ENCODE data around the gene GNAQ. TPM values are rescaled to one million over a fixed set of nuclear protein-coding genes. Genes with fewer than 3 reads are reported as not detected.
"Not testable (repeated sequence)": the region's sequence is repeated elsewhere in the genome, so short reads cannot be mapped to it uniquely, and the experiment has no call there.

GNAQ gene
- total and polyA plus RNA-seq, 4 experiments from 2014 or later = 6.9 to 57.2 (median 34.5) TPM

DNA sequence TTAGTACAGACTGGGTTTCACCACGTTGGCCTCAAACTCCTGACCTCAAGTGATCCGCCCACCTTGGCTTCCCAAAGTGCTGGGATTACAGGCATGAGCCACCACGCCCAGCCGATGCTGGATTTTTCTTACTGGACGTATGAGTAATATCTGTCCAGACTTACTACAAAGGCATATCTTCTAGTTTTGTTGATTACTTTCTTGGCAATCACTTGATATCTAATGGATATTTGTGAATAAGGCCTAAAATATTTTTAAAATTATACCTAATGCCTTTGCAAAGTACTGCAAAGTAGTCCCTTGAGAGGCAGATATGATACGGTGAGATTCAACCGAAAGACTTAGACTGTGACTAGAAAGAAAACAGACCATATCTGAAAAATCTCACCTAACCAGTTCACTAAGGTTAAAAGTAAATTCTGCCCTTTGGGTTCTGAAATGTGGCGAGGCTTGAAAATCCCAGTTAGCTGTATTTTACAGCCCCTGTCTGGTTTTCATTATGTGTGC, 152.1 kb downstream of the GNAQ start:
- Histone ChIP-seq H3K4me1 (ENCODE audit: insufficient read depth, low read length) (no peaks in the 10 kb centered on the region), H3K27ac (ENCODE audit: low read depth, low read length) (no peak overlapping the region), H3K36me3 (ENCODE audit: insufficient read depth, low read length) (no peaks in the 10 kb centered on the region), H3K27me3 (ENCODE audit: insufficient read depth, low read length) (no peaks in the 10 kb centered on the region), H3K4me3 (ENCODE audit: low read length in 2 of 2) (no peak overlapping the region), H3K9me3 (ENCODE audit: control insufficient read depth in 1 of 2, low read length in 2 of 2) (no peaks in the 10 kb centered on the region)
- intact Hi-C loops (cut with micrococcal nuclease) = no loop called here
- no peaks in the 10 kb centered on the region for H3K27me3 Mint-ChIP-seq
- no peak for DNase-seq
- POLR2A ChIA-PET (ENCODE audit: partially characterized antibody) = no interaction called here
- H3K4me3 Mint-ChIP-seq = no peak overlapping the region
- H3K27ac Mint-ChIP-seq = no peak overlapping the region
- H3K4me1 Mint-ChIP-seq = peaks cover 11 to 21% (median 18%) of the 10 kb centered on the region in 4 donors
- CTCF ChIA-PET (ENCODE audit: partially characterized antibody) = interaction anchor here (1.1 kb wide), 1 partner anchor 156 kb away, joined by 3 read pairs; no protein-coding TSS in a partner anchor
- peaks cover 3 to 18% of the 10 kb centered on the region in 2 donors for H3K36me3 Mint-ChIP-seq
- H3K9me3 Mint-ChIP-seq = no peaks in the 10 kb centered on the region

DNA sequence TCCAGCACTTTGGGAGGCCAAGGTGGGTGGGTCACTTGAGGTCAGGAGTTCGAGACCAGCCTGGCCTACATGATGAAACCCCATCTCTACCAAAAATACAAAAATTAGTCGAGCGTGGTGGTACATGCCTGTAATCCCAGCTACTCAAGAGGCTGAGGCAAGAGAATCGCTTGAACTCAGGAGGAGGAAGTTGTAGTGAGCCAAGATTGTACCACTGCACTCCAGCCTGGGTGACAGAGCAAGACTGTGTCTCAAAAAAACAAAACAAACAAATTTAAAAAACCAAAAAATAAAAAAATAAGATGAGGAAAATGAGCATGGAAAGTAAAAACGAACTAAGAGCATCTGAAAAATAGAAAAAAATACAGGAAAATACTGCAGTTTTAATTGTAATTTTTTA, 152.8 kb downstream of the GNAQ start:
- H3K9me3 Mint-ChIP-seq; POLR2A ChIA-PET (ENCODE audit: partially characterized antibody); H3K4me3 Mint-ChIP-seq; H3K4me3 ChIP-seq (ENCODE audit: low read length in 2 of 2); H3K27ac ChIP-seq (ENCODE audit: low read depth, low read length); H3K27me3 ChIP-seq (ENCODE audit: insufficient read depth, low read length); H3K36me3 ChIP-seq (ENCODE audit: insufficient read depth, low read length); H3K4me1 ChIP-seq (ENCODE audit: insufficient read depth, low read length); DNase-seq; H3K27me3 Mint-ChIP-seq; CTCF ChIA-PET (ENCODE audit: partially characterized antibody); H3K27ac Mint-ChIP-seq; H3K9me3 ChIP-seq (ENCODE audit: control insufficient read depth in 1 of 2, low read length in 2 of 2); intact Hi-C loops (cut with micrococcal nuclease): not testable (repeated sequence)
- H3K4me1 Mint-ChIP-seq = peaks cover 12 to 20% (median 16%) of the 10 kb centered on the region in 4 donors
- peaks cover 5 to 13% of the 10 kb centered on the region in 2 donors for H3K36me3 Mint-ChIP-seq

DNA sequence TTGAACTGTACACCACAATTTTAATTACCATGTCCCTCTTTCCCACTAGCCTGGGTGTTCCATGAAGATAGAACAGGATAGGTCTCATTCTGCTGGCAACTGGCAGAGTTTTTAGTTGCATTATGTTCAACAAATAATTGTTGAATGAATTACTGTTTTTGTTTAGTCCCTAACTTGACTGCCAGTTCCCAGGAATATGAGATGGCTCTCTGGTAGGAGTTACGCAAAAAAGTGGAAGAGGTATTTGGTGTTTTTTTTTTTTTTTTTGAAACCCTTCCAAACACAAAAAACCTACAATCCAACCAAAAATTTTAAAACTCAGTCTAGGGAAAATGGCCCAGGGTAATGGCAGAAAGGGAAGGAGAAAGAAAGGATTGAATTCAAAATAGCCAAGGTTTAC, 153.6 kb downstream of the GNAQ start:
- H3K27ac Mint-ChIP-seq = no peak overlapping the region
- POLR2A ChIA-PET (ENCODE audit: partially characterized antibody) = no interaction called here

DNA sequence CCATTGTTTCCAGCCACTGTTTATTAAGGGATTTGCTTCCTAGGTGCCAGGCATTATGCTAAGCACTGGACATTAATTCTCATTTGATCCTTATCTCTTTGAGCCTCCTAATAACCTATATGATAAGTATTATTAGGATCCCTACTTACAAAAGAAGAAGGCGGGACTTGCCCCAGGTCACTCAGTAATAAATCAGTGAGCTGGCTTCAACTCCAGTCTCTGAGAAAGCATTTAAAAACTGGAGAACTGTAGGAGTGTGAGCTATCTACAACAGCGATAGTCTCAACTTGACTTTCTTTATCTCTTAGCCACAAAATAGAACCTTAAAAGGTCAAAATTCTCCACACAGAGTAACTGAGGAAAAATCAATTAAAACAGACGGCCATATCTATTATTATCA, 155.0 kb downstream of the GNAQ start:
- Histone ChIP-seq H3K9me3 (ENCODE audit: control insufficient read depth in 1 of 2, low read length in 2 of 2) (no peaks in the 10 kb centered on the region), H3K36me3 (ENCODE audit: insufficient read depth, low read length) (no peaks in the 10 kb centered on the region), H3K27ac (ENCODE audit: low read depth, low read length) (no peak overlapping the region), H3K4me1 (ENCODE audit: insufficient read depth, low read length) (no peaks in the 10 kb centered on the region), H3K4me3 (ENCODE audit: low read length in 2 of 2) (no peak overlapping the region), H3K27me3 (ENCODE audit: insufficient read depth, low read length) (no peaks in the 10 kb centered on the region)
- Mint-ChIP-seq H3K36me3 (peaks cover 5 to 10% of the 10 kb centered on the region in 2 donors), H3K4me3 (no peak overlapping the region), H3K27ac (no peak overlapping the region), H3K27me3 (no peaks in the 10 kb centered on the region), H3K9me3 (no peaks in the 10 kb centered on the region), H3K4me1 (peaks cover 4 to 31% (median 14%) of the 10 kb centered on the region in 4 donors)
- CTCF ChIA-PET (ENCODE audit: partially characterized antibody) = no interaction called here
- POLR2A ChIA-PET (ENCODE audit: partially characterized antibody) = no interaction called here
- no peak for DNase-seq
- intact Hi-C loops (cut with micrococcal nuclease) = no loop called here

More for the DNA sequence above, 153.6 kb downstream of the GNAQ start:
- no peaks in the 10 kb centered on the region for H3K9me3 Mint-ChIP-seq
- H3K36me3 Mint-ChIP-seq = peaks cover 5 to 10% of the 10 kb centered on the region in 2 donors
- H3K27me3 Mint-ChIP-seq = no peaks in the 10 kb centered on the region
- Histone ChIP-seq H3K9me3 (ENCODE audit: control insufficient read depth in 1 of 2, low read length in 2 of 2) (no peaks in the 10 kb centered on the region), H3K27me3 (ENCODE audit: insufficient read depth, low read length) (no peaks in the 10 kb centered on the region), H3K27ac (ENCODE audit: low read depth, low read length) (no peak overlapping the region), H3K4me1 (ENCODE audit: insufficient read depth, low read length) (no peaks in the 10 kb centered on the region), H3K36me3 (ENCODE audit: insufficient read depth, low read length) (no peaks in the 10 kb centered on the region), H3K4me3 (ENCODE audit: low read length in 2 of 2) (no peak overlapping the region)
- CTCF ChIA-PET (ENCODE audit: partially characterized antibody) = no interaction called here
- H3K4me1 Mint-ChIP-seq = peaks cover 8 to 25% (median 14%) of the 10 kb centered on the region in 4 donors
- DNase-seq = no peak
- no peak overlapping the region for H3K4me3 Mint-ChIP-seq
- intact Hi-C loops (cut with micrococcal nuclease) = no loop called here

DNA sequence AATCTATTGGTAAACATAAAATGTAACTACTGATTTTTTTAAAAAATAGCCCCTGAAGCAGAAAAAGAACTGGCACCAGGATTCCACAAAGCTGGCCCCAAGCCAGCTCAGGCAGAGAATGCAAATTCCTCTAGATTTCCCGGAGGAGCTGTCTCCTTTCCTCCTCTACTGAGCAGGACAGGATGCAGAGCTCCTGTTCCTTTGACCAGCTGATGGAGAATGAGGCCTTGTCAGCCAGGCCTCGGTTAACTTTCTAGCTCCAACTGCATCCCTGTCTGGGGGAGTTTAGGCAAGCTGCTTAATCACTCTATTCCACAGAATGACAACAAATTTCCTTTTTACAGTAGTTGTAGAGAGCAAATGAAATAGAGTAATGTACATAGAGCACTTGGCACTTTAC, 155.5 kb downstream of the GNAQ start:
- ChIA-PET POLR2A (ENCODE audit: partially characterized antibody) (no interaction called here), CTCF (ENCODE audit: partially characterized antibody) (no interaction called here)
- Histone ChIP-seq H3K27ac (ENCODE audit: low read depth, low read length) (no peak overlapping the region), H3K27me3 (ENCODE audit: insufficient read depth, low read length) (no peaks in the 10 kb centered on the region), H3K4me1 (ENCODE audit: insufficient read depth, low read length) (no peaks in the 10 kb centered on the region), H3K9me3 (ENCODE audit: control insufficient read depth in 1 of 2, low read length in 2 of 2) (no peaks in the 10 kb centered on the region), H3K36me3 (ENCODE audit: insufficient read depth, low read length) (no peaks in the 10 kb centered on the region), H3K4me3 (ENCODE audit: low read length in 2 of 2) (no peak overlapping the region)
- H3K9me3 Mint-ChIP-seq = no peaks in the 10 kb centered on the region
- H3K4me1 Mint-ChIP-seq = peaks cover 4 to 30% (median 14%) of the 10 kb centered on the region in 4 donors
- no peaks in the 10 kb centered on the region for H3K27me3 Mint-ChIP-seq
- H3K36me3 Mint-ChIP-seq = peaks cover 4 to 10% of the 10 kb centered on the region in 2 donors
- DNase-seq = no peak
- H3K4me3 Mint-ChIP-seq = no peak overlapping the region
- intact Hi-C loops (cut with micrococcal nuclease) = no loop called here
- no peak overlapping the region for H3K27ac Mint-ChIP-seq

DNA sequence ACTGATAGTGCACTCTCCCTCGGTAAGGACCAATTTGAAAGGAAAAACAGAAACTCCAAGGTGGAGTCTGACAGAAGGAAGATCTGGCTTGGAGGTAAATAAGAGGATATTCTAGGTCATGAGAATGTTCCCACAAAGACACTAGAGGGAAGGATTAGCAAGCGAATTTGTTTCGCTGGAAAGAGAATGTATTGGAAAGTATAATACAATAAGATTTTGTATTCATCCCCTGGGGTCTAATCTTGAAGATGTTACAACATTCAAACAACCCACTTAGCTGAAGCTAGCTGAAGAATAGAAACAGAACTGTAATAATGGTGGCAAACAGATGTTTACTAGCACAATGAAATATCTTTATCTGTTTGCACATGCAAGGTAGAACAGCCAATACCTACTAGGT, 158.7 kb downstream of the GNAQ start:
- no peak overlapping the region for H3K27ac Mint-ChIP-seq
- Histone ChIP-seq H3K4me1 (ENCODE audit: insufficient read depth, low read length) (no peaks in the 10 kb centered on the region), H3K27me3 (ENCODE audit: insufficient read depth, low read length) (no peaks in the 10 kb centered on the region), H3K9me3 (ENCODE audit: control insufficient read depth in 1 of 2, low read length in 2 of 2) (no peaks in the 10 kb centered on the region), H3K36me3 (ENCODE audit: insufficient read depth, low read length) (no peaks in the 10 kb centered on the region), H3K27ac (ENCODE audit: low read depth, low read length) (no peak overlapping the region), H3K4me3 (ENCODE audit: low read length in 2 of 2) (no peak overlapping the region)
- no peaks in the 10 kb centered on the region for H3K27me3 Mint-ChIP-seq
- H3K9me3 Mint-ChIP-seq = no peaks in the 10 kb centered on the region
- no peak overlapping the region for H3K4me3 Mint-ChIP-seq
- intact Hi-C loops (cut with micrococcal nuclease) = no loop called here
- no peak for DNase-seq
- POLR2A ChIA-PET (ENCODE audit: partially characterized antibody) = no interaction called here
- peaks cover 6 to 12% of the 10 kb centered on the region in 2 donors for H3K36me3 Mint-ChIP-seq
- CTCF ChIA-PET (ENCODE audit: partially characterized antibody) = no interaction called here
- peaks cover 4 to 28% (median 14%) of the 10 kb centered on the region in 4 donors for H3K4me1 Mint-ChIP-seq

DNA sequence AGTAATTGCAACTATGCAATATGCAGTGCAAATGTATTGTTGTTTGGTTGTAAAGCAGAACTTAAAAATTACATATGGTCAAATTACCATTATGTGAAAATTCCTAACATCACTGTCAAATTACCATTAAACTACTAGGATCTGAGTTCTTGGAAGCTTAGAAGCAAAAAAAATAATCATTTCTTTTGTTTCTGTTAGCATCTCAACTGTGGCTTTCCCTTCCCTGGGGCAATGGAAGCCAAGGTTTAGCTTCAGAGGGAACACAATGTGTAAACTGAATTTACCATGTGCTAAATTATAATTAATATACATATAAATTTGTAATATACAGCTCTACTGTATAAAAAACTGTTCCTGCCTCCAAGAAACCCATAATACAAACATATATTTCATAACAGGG, 159.4 kb downstream of the GNAQ start:
- Mint-ChIP-seq H3K27ac (no peak overlapping the region), H3K4me1 (peaks cover 4 to 28% (median 12%) of the 10 kb centered on the region in 4 donors), H3K27me3 (no peaks in the 10 kb centered on the region), H3K9me3 (no peaks in the 10 kb centered on the region), H3K36me3 (peaks cover 6 to 9% of the 10 kb centered on the region in 2 donors), H3K4me3 (no peak overlapping the region)
- H3K27ac ChIP-seq (ENCODE audit: low read depth, low read length) = no peak overlapping the region
- CTCF ChIA-PET (ENCODE audit: partially characterized antibody) = interaction anchor here (0.8 kb wide), 1 partner anchor 415 kb away, joined by 3 read pairs; no protein-coding TSS in a partner anchor
- intact Hi-C loops (cut with micrococcal nuclease) = no loop called here
- H3K27me3 ChIP-seq (ENCODE audit: insufficient read depth, low read length) = no peaks in the 10 kb centered on the region
- no peak for DNase-seq
- H3K4me3 ChIP-seq (ENCODE audit: low read length in 2 of 2) = no peak overlapping the region
- POLR2A ChIA-PET (ENCODE audit: partially characterized antibody) = no interaction called here
- H3K4me1 ChIP-seq (ENCODE audit: insufficient read depth, low read length) = no peaks in the 10 kb centered on the region
- no peaks in the 10 kb centered on the region for H3K36me3 ChIP-seq (ENCODE audit: insufficient read depth, low read length)
- H3K9me3 ChIP-seq (ENCODE audit: control insufficient read depth in 1 of 2, low read length in 2 of 2) = no peaks in the 10 kb centered on the region

DNA sequence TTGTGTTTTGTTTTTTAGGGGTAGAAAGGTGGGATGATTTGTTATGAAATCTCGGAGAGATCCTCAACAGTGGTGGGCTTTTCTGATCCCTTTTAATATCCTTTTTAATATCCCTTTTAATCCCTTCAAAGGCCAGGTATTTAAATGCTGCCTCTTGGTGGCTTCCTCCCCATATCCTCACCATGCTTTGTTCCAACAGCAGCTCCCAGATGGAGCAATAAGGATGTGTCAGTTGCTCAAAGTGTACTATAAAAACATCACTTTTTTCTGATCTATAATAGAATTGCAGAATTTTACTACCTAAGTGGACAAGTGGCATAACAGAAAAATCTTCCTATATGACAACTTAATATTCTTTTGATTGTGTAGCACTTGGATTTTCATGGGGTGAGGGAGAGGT, 160.1 kb downstream of the GNAQ start:
- H3K4me3 Mint-ChIP-seq = no peak overlapping the region
- H3K4me1 ChIP-seq (ENCODE audit: insufficient read depth, low read length) = no peaks in the 10 kb centered on the region
- ChIA-PET CTCF (ENCODE audit: partially characterized antibody) (no interaction called here), POLR2A (ENCODE audit: partially characterized antibody) (no interaction called here)
- no peaks in the 10 kb centered on the region for H3K27me3 ChIP-seq (ENCODE audit: insufficient read depth, low read length)
- H3K4me3 ChIP-seq (ENCODE audit: low read length in 2 of 2) = no peak overlapping the region
- H3K27ac ChIP-seq (ENCODE audit: low read depth, low read length) = no peak overlapping the region
- DNase-seq = no peak
- no peaks in the 10 kb centered on the region for H3K9me3 Mint-ChIP-seq
- peaks cover 6 to 9% of the 10 kb centered on the region in 2 donors for H3K36me3 Mint-ChIP-seq
- H3K27ac Mint-ChIP-seq = no peak overlapping the region
- H3K36me3 ChIP-seq (ENCODE audit: insufficient read depth, low read length) = no peaks in the 10 kb centered on the region
- H3K9me3 ChIP-seq (ENCODE audit: control insufficient read depth in 1 of 2, low read length in 2 of 2) = no peaks in the 10 kb centered on the region
- intact Hi-C loops (cut with micrococcal nuclease) = no loop called here
- H3K27me3 Mint-ChIP-seq = no peaks in the 10 kb centered on the region
- H3K4me1 Mint-ChIP-seq = peaks cover 4 to 28% (median 12%) of the 10 kb centered on the region in 4 donors
